Activated CD4-positive, alpha-beta memory T cell treated with anti-CD3 and anti-CD28 coated beads, Interleukin-2, amount 10 ng/mL, durations not matched to agents 7 days and 5 days (primary cell): ENCODE measurements around the gene GAS2L1. TPM values are rescaled to one million over a fixed set of nuclear protein-coding genes. Genes with fewer than 3 reads are reported as not detected.

Source experiments
- CTCF ChIA-PET: fragments of 350-600 bp; sonication (Branson Sonifier 250); formaldehyde crosslinking; loops from one replicate; lab custom pipeline; 2021; ENCODE audit warnings: antibody characterized with exemption, inconsistent platforms; lab: Charles Lee
- POLR2A ChIA-PET: fragments of 350-600 bp; sonication (Branson Sonifier 250); formaldehyde crosslinking; loops from one replicate; lab custom pipeline; 2021; ENCODE audit warnings: antibody characterized with exemption; lab: Charles Lee
- DNase-seq: peaks from one replicate; pipeline ENCODE4 v3.0.0-alpha.2; 2020
- H3K27ac Mint-ChIP-seq: one replicate; pipeline ENCODE4 v1.8.0; 2021; ENCODE audit warnings: mild to moderate bottlenecking, mixed read lengths
- H3K27me3 Mint-ChIP-seq: one replicate; pipeline ENCODE4 v1.8.0; 2021; ENCODE audit warnings: mixed read lengths
- H3K36me3 Mint-ChIP-seq: one replicate; pipeline ENCODE4 v1.8.0; 2021; ENCODE audit warnings: low read depth, mixed read lengths
- H3K4me1 Mint-ChIP-seq: one replicate; pipeline ENCODE4 v1.8.0; 2021; ENCODE audit warnings: mixed read lengths
- H3K4me3 Mint-ChIP-seq: one replicate; pipeline ENCODE4 v1.8.0; 2021; ENCODE audit warnings: mild to moderate bottlenecking, mixed read lengths
- H3K9me3 Mint-ChIP-seq: one replicate; pipeline ENCODE4 v1.8.0; 2021; ENCODE audit warnings: mixed read lengths
- total RNA-seq, 2 experiments: library from RNA; stranded (reverse); gene quantifications; one replicate each; pipeline ENCODE4 v1.2.3, GENCODE V29; 2021

Gene GAS2L1
- total RNA-seq, 2 experiments from 2014 or later = 22.5 to 23.4 TPM

GRCh38 chr22:29267858-29268510, 38.5 kb upstream of the GAS2L1 start, which contains the start of the genes EWSR1 and RHBDD3:
Gene EWSR1 (plus strand): TSS chr22:29268268. CDS start chr22:29268337, 69 bp downstream.
Gene RHBDD3 (minus strand): TSS chr22:29267981. CDS start chr22:29265626, 2,355 bp downstream.
- peak within 1 kb of the TSS; percentile 94 for H3K4me3 Mint-ChIP-seq
- no peaks in the 10 kb centered on the region for H3K27me3 Mint-ChIP-seq
- peaks cover 43% of the 10 kb centered on the region for H3K4me1 Mint-ChIP-seq
- no peaks in the 10 kb centered on the region for H3K9me3 Mint-ChIP-seq
- ChIA-PET POLR2A (interaction anchor here (0.5 to 6.0 kb wide), 20 partner anchors 9 to 1157 kb away, joined by 3 to 28 read pairs (median 3); partner anchors contain the start of genes AP1B1, CHEK2, EMID1 and GAS2L1), CTCF (interaction anchor here (1.0 kb wide), 1 partner anchor 38 kb away, joined by 3 read pairs; the partner anchor contains the start of gene GAS2L1)
- peak within 1 kb of the TSS; percentile 95 for H3K27ac Mint-ChIP-seq
- peaks cover 60% of the 10 kb centered on the region for H3K36me3 Mint-ChIP-seq
- peak; percentile 96 for DNase-seq

- Mint-ChIP-seq H3K27me3 (no peaks in the 10 kb centered on the region), H3K4me1 (peaks cover 50% of the 10 kb centered on the region)
- POLR2A ChIA-PET = interaction anchor here (0.5 to 6.0 kb wide), 17 partner anchors 8 to 1156 kb away, joined by 3 to 28 read pairs (median 3); partner anchors contain the start of genes CHEK2, EMID1, GAS2L1 and HSCB
Measured at GRCh38 chr22:29268511-29269229, 37.8 kb upstream of the GAS2L1 start.

DNA sequence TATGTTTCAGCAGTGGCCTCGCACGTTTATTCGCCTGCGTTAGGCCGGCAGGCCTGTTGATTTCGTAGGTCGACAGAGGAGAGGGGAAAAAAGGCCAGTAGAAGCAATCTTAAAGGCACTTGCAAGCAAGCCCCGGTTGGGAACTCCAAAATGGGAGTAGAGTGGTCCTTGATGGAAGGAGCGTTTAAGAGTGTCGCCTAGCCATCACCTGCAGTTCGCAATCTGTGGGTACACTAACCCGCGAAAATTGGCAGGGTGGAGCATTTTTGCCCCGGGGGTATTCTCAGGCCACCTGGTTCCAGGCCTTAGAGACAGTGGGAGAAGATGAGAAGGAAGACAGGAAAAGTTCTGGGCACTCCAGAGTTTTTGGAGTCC, 37.2 kb upstream of the GAS2L1 start:
- CTCF ChIA-PET = interaction anchor here (1.0 to 1.9 kb wide), 2 partner anchors 37 to 43 kb away, joined by 3 to 5 read pairs; partner anchors contain the start of gene GAS2L1
- Mint-ChIP-seq H3K4me1 (peaks cover 54% of the 10 kb centered on the region), H3K9me3 (no peaks in the 10 kb centered on the region), H3K4me3 (peak overlapping the region; percentile 94), H3K27me3 (no peaks in the 10 kb centered on the region), H3K36me3 (peaks cover 73% of the 10 kb centered on the region), H3K27ac (peak overlapping the region; percentile 84)
- POLR2A ChIA-PET = interaction anchor here (1.0 to 6.0 kb wide), 8 partner anchors 10 to 469 kb away, joined by 3 to 28 read pairs (median 9); partner anchors contain the start of genes GAS2L1 and XBP1
- no peak for DNase-seq

More at GRCh38 chr22:29268511-29269229, 37.8 kb upstream of the GAS2L1 start:
- peak overlapping the region; percentile 94 for H3K4me3 Mint-ChIP-seq
- CTCF ChIA-PET = interaction anchor here (1.0 to 1.9 kb wide), 2 partner anchors 37 to 44 kb away, joined by 3 to 5 read pairs; partner anchors contain the start of gene GAS2L1
- peaks cover 67% of the 10 kb centered on the region for H3K36me3 Mint-ChIP-seq
- H3K27ac Mint-ChIP-seq = peak overlapping the region; percentile 95
- peak; percentile 55 for DNase-seq
- no peaks in the 10 kb centered on the region for H3K9me3 Mint-ChIP-seq

- Mint-ChIP-seq H3K4me1 (peaks cover 58% of the 10 kb centered on the region), H3K27ac (peak overlapping the region; percentile 84), H3K27me3 (no peaks in the 10 kb centered on the region), H3K36me3 (peaks cover 79% of the 10 kb centered on the region), H3K4me3 (peak overlapping the region; percentile 94), H3K9me3 (no peaks in the 10 kb centered on the region)
- ChIA-PET CTCF (interaction anchor here (1.9 kb wide), 1 partner anchor 42 kb away, joined by 5 read pairs; no protein-coding TSS in a partner anchor), POLR2A (interaction anchor here (0.7 to 6.0 kb wide), 8 partner anchors 10 to 1154 kb away, joined by 3 to 28 read pairs (median 7); partner anchors contain the start of genes GAS2L1 and XBP1)
- peak; percentile 33 for DNase-seq
Measured at GRCh38 chr22:29269731-29270474, 36.5 kb upstream of the GAS2L1 start.

- Mint-ChIP-seq H3K27me3 (no peaks in the 10 kb centered on the region), H3K4me1 (peaks cover 64% of the 10 kb centered on the region)
Measured at GRCh38 chr22:29270475-29271271, 35.8 kb upstream of the GAS2L1 start.

DNA sequence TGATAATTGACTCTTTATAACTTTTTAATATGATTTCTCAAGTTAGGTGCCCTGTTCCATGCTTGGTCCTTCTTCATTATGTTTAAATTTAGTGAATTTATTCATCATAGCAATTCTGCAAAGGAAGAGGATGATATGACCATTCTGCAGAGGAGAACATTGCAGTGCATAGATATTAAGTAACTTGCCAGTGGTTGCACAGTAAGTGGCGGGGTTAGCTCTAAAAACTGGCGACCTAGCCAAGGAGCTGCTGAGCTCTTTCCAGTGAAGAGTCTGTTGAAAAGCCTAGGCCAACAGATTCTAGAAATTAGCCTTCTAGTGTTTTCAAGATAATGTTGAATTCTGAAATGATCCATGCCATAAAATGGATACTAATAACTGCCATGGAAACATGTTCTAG, 33.8 kb upstream of the GAS2L1 start:
- peaks cover 68% of the 10 kb centered on the region for H3K4me1 Mint-ChIP-seq
- no peak for DNase-seq
- POLR2A ChIA-PET = interaction anchor here (1.1 to 6.0 kb wide), 2 partner anchors 15 to 39 kb away, joined by 3 to 28 read pairs; no protein-coding TSS in a partner anchor
- no peak overlapping the region for H3K27ac Mint-ChIP-seq
- no peaks in the 10 kb centered on the region for H3K9me3 Mint-ChIP-seq
- no peaks in the 10 kb centered on the region for H3K27me3 Mint-ChIP-seq
- H3K4me3 Mint-ChIP-seq = no peak overlapping the region
- CTCF ChIA-PET = interaction anchor here (2.4 kb wide), 1 partner anchor 33 kb away, joined by 6 read pairs; the partner anchor contains the start of gene GAS2L1
- peaks cover 91% of the 10 kb centered on the region for H3K36me3 Mint-ChIP-seq

More at GRCh38 chr22:29270475-29271271, 35.8 kb upstream of the GAS2L1 start:
- POLR2A ChIA-PET = interaction anchor here (0.7 to 6.0 kb wide), 12 partner anchors 9 to 1154 kb away, joined by 3 to 28 read pairs (median 5); partner anchors contain the start of genes GAS2L1 and XBP1
- peaks cover 87% of the 10 kb centered on the region for H3K36me3 Mint-ChIP-seq
- H3K27ac Mint-ChIP-seq = peak overlapping the region; percentile 44
- H3K9me3 Mint-ChIP-seq = no peaks in the 10 kb centered on the region
- H3K4me3 Mint-ChIP-seq = peak overlapping the region; percentile 94
- no peak for DNase-seq
- CTCF ChIA-PET = interaction anchor here (1.9 kb wide), 1 partner anchor 42 kb away, joined by 5 read pairs; no protein-coding TSS in a partner anchor

DNA sequence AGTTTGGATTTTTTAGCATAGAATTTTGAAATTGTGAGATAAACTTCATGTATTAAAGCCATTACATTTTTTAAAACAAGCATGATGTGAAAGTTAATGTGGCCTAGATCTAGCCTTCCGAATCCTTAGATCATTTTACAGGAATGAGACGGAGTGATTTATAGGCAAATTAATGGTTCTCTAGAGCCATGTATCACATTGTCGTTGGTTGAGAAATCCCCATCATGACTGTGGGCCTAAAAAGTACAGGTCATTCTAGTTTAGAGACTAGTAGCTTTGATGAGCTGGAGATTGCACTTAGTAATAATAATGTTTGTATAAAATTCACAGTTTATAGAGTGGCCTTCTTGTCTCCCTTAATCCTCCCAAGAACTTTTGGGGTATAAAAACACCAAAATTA, 31.3 kb upstream of the GAS2L1 start:
- Mint-ChIP-seq H3K9me3 (no peaks in the 10 kb centered on the region), H3K4me3 (no peak overlapping the region), H3K36me3 (peaks cover 92% of the 10 kb centered on the region), H3K4me1 (peaks cover 70% of the 10 kb centered on the region), H3K27me3 (no peaks in the 10 kb centered on the region), H3K27ac (no peak overlapping the region)
- no peak for DNase-seq
- CTCF ChIA-PET = no interaction called here
- POLR2A ChIA-PET = interaction anchor here (0.7 to 1.9 kb wide), 3 partner anchors 26 to 33 kb away, joined by 3 to 6 read pairs (median 3); partner anchors contain the start of gene GAS2L1

DNA sequence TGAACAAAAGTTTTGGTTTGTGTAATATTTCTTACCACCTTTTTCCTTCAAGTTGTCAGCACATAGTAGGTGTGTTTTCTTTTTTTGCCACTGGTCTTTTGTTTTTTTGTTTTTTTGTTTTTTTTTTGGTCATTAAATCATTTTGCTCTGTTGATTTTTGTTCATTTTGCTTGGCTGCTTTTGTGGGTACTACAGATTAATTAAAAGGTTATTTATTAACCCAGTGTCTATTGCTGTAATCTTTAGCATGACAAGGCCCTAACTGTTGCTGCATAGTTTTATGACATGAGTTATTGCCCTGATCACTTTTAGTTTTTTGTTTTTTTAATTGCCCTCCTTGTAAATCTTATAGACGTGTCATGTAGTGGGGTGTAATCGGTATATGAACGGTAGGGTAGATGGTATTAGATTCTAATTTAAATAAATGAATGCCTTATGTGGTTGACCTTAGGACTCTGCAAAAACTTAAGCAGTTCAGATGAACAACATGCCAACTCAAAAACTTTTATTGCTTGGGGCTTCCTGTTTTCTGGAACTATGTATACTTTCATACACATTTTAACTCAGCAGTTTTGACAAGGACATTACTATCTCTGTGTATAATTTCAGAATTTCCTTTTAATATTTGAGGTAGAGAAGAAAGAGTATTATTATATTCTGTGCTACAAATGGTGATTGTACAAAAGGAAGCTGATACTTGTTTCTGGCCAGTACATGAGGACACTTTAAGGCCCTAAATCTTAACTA, 30.5 kb upstream of the GAS2L1 start:
- CTCF ChIA-PET = interaction anchor here (1.0 kb wide), 1 partner anchor 9 kb away, joined by 4 read pairs; no protein-coding TSS in a partner anchor
- Mint-ChIP-seq H3K36me3 (peaks cover 91% of the 10 kb centered on the region), H3K4me1 (peaks cover 64% of the 10 kb centered on the region), H3K27me3 (no peaks in the 10 kb centered on the region), H3K9me3 (no peaks in the 10 kb centered on the region), H3K27ac (no peak overlapping the region), H3K4me3 (no peak overlapping the region)
- POLR2A ChIA-PET = interaction anchor here (1.2 to 1.5 kb wide), 3 partner anchors 7 to 30 kb away, joined by 3 to 5 read pairs (median 4); partner anchors contain the start of gene GAS2L1
- no peak for DNase-seq

DNA sequence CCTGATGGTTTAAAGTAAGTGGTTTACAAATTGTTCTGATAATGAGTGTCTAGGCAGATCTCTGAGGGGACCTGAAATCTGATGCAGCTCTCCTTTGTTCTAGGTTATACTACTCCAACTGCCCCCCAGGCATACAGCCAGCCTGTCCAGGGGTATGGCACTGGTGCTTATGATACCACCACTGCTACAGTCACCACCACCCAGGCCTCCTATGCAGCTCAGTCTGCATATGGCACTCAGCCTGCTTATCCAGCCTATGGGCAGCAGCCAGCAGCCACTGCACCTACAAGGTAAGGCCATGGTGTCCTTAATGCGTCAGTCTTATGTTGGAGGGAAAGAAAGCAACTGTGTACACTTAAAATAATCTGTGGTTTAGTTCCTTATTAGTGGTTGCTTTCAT, 28.5 kb upstream of the GAS2L1 start:
- CTCF ChIA-PET = interaction anchor here (1.0 kb wide), 1 partner anchor 32 kb away, joined by 3 read pairs; no protein-coding TSS in a partner anchor
- Mint-ChIP-seq H3K27ac (no peak overlapping the region), H3K36me3 (peaks cover 90% of the 10 kb centered on the region), H3K27me3 (no peaks in the 10 kb centered on the region), H3K4me3 (no peak overlapping the region), H3K9me3 (no peaks in the 10 kb centered on the region), H3K4me1 (peaks cover 45% of the 10 kb centered on the region)
- POLR2A ChIA-PET = interaction anchor here (1.2 to 2.0 kb wide), 3 partner anchors 10 to 28 kb away, joined by 5 to 6 read pairs (median 5); partner anchors contain the start of gene GAS2L1
- no peak for DNase-seq

- Mint-ChIP-seq H3K27ac (no peak overlapping the region), H3K4me3 (no peak overlapping the region), H3K9me3 (no peaks in the 10 kb centered on the region), H3K27me3 (no peaks in the 10 kb centered on the region), H3K36me3 (peaks cover 77% of the 10 kb centered on the region), H3K4me1 (peaks cover 12% of the 10 kb centered on the region)
- ChIA-PET POLR2A (interaction anchor here (1.1 to 1.3 kb wide), 2 partner anchors 10 to 14 kb away, joined by 3 to 4 read pairs; no protein-coding TSS in a partner anchor), CTCF (no interaction called here)
- DNase-seq = no peak
Measured at GRCh38 chr22:29284196-29284595, 22.3 kb upstream of the GAS2L1 start.
